Ovary (tissue), 9 donors: ENCODE results near the gene CD34. TPM values are rescaled to one million over a fixed set of nuclear protein-coding genes. Genes with fewer than 3 reads are reported as not detected.

Experiments used
- DNase-seq, 5 donors: peaks; one replicate each; pipeline ENCODE4 v3.0.0-alpha.2; 2019 to 2020
- H3K27ac ChIP-seq, 2 donors: fragments of 200-600 bp; one replicate each; pipeline versions ENCODE4 v1.5.1 to v1.8.0; 2019 to 2022
- H3K27me3 ChIP-seq: fragments of 200-600 bp; one replicate; pipeline ENCODE4 v1.8.0; 2022
- H3K36me3 ChIP-seq: fragments of 200-600 bp; sonication (generic); one replicate; pipeline ENCODE4 v1.5.1; 2019
- H3K4me1 ChIP-seq: one replicate; pipeline ENCODE4 v1.8.1; 2013; ENCODE audit warnings: mild to moderate bottlenecking, moderate library complexity; ENCODE audit not compliant: insufficient read depth
- H3K4me3 ChIP-seq: fragments of 200-600 bp; sonication (generic); one replicate; pipeline ENCODE4 v1.5.1; 2017
- H3K9me3 ChIP-seq, 2 donors: fragments of 200-600 bp in 1 of 2; sonication (generic) in 1 of 2; one replicate each; pipeline versions ENCODE4 v1.5.1 to v1.8.1; 2013 to 2019; ENCODE audit warnings: mild to moderate bottlenecking in 1 of 2, moderate library complexity in 1 of 2
- CTCF ChIP-seq, 3 donors: fragments of 450-650 bp in 2 of 3; fragments of 200-600 bp in 1 of 3; IDR thresholded peaks; one replicate each; pipeline versions ENCODE4 v1.5.1 to v1.8.0; 2016 to 2022; ENCODE audit warnings: antibody characterized with exemption in 3 of 3, mild to moderate bottlenecking in 1 of 3
- EP300 ChIP-seq: sonication (generic); formaldehyde crosslinking; IDR thresholded peaks from one replicate; pipeline ENCODE4 v1.6.1; 2017; ENCODE audit warnings: antibody characterized with exemption
- POLR2A ChIP-seq: fragments of 450-650 bp; IDR thresholded peaks from one replicate; pipeline ENCODE4 v1.6.1; 2017; ENCODE audit warnings: antibody characterized with exemption, mild to moderate bottlenecking, moderate library complexity
- WGBS, 3 donors: extraction: QIAGEN DNeasy Blood & Tissue Kit in 1 of 3; methylation state at CpG; one replicate each; pipeline versions ENCODE4 v1.1.5 to v1.1.7; 2013 to 2017; 5-methylcytosine and 5-hydroxymethylcytosine counted together
- intact Hi-C, 4 donors: fragments of 100-400 bp; cut with DNase I; formaldehyde crosslinking; loops; one replicate each; pipeline versions ENCODE4 v1.11.0 to v1.15.1; 2022 to 2023
- polyA plus RNA-seq, 2 donors: library from polyadenylated mRNA; stranded (reverse); fragments of 200-250 nt in 1 of 2; fragments of 350-450 nt in 1 of 2; fragmentation: Illumina TruSeq in 1 of 2; extraction: RNeasy Lipid Tissue Mini Kit (QIAGEN cat#74804) in 1 of 2; gene quantifications; one replicate each; pipeline ENCODE4 v1.2.3, GENCODE V29; 2013 to 2014
- total RNA-seq, 7 donors: library from RNA; depleted of rRNA in 2 of 7; stranded (reverse); fragments of >200 nt in 2 of 7; fragmentation: NEBNext Ultra II Directional in 3 of 7; extraction: Animal tissue kit (Norgen Biotek cat#: 25700) in 3 of 7; gene quantifications; one replicate each; pipeline versions ENCODE4 v1.1.0 to v1.2.4, GENCODE V29; 2016 to 2023
- donor health status: DM: no; HTN: no; CAD: no; lungs with moderate emphysema.
- donor health status: DM: no; HTN: no; CAD: no.
- donor health status: Bipolar disorder and iron deficiency.
- donor health status: DM: yes; HTN: yes; CAD: no.
- donor health status: DM: no; HTN: no; CAD: no.
- donor health status: DM: yes; HTN: yes; CAD: no.

CD34 gene
- total and polyA plus RNA-seq, 9 donors, result 12.6 to 146 (median 25.9) TPM

DNA sequence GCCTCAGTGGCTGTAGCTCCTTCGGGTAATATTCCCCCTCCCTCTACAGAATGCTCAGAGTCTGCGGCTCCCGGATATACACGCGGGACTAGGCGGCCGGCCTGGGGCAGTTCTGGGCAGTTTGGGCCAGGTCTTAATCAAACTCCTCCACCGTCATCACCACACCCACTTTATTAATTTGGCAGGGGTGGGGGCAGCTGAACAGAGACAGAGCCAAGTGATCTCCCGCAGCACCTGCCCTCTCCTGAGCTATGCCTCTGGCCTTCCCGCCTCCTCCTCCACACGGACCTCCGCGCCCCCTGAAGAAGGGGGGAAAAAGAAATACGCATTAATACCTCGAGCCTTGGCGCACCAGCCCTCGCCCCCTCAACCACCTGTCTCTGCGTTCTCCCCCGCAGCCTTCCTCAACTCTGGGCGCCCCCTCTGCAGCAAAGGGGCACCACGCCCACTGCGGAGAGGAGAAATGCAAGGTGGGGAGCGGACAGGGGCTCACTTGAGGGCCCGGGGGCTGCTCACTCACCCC is 42.6 kb downstream of the CD34 start:
- 0 to 2% (median 1%) methylated on average over 13 to 24 of the region's 24 CpGs for WGBS, 3 donors
- Histone ChIP-seq H3K4me3 (peak overlapping the region; percentile 89), H3K27me3 (no peaks in the 10 kb centered on the region), H3K9me3 (no peaks in the 10 kb centered on the region), H3K27ac (peak overlapping the region; percentile 95 to 99), H3K36me3 (no peaks in the 10 kb centered on the region), H3K4me1 (peaks cover 17% of the 10 kb centered on the region)
- TF ChIP-seq POLR2A (peak; percentile 33), EP300 (no peak)
- DNase-seq, result peak; percentile 69 to 75 (median 71)
- intact Hi-C loops, result loop anchor here in 3 of 4 donors (2.0 to 5.0 kb wide), 3 partner anchors 36 to 46 kb away; no protein-coding TSS in a partner anchor

DNA sequence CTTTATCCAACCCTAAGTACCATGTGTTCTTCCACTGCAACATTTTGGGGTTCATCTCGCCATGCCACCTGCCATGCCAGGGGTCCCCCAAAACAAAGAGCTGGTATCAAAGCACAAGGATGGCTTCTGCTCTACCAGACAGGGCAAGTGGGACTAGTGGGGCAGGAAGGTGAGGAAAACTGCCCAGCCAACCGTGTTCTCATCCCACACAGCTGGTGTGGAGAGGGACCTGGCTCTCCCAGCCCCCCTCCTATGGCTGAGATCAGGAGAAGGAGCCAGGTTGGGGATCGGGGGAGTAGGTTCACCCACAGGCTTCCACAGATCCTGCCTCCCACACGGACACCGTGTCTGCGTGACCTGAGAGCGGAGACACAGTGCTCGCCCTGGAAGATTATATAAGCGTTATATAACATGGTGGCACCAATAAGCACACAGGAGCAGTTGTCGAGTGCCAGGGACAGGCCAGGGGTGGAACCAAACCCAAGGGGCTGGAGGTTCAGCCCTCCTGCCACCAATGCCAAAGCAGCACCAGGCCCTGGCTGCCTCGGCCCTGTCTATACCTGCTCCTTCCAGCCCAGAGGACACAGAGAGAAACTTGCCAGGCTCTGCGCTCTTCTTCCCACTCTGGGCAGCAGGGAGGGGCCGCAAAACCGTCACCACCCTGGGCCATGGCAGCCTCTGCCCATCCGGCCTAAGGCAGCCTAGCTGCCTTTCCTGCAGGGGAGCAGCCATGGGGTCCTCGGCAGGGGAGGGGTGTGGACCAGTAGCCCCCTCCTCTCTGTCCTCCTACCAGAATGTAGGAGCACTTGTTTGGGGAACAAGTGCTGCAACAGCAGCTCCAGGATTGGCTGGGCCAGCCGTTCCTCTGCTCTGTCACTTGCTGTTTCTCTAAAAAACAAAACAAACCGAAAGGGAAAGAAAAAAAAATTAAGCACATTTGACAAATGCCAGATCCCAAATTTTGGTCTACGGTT is 43.5 kb downstream of the CD34 start:
- no peak for TF ChIP-seq CTCF (IDR thresholded peaks at IDR 0.05)
- no peak for TF ChIP-seq EP300
- no peak for TF ChIP-seq POLR2A
- 50 to 57% (median 53%) methylated on average over 19 of the region's 19 CpGs for WGBS, 3 donors
- H3K9me3 ChIP-seq, result no peaks in the 10 kb centered on the region
- no peaks in the 10 kb centered on the region for H3K36me3 ChIP-seq
- peaks cover 17% of the 10 kb centered on the region for H3K4me1 ChIP-seq
- intact Hi-C loops, result loop anchor here (2.0 to 5.0 kb wide), 3 partner anchors 35 to 45 kb away; no protein-coding TSS in a partner anchor
- DNase-seq, result peak in 4 of 5 donors; percentile 30 to 54 (median 46)
- H3K4me3 ChIP-seq, result peak overlapping the region; percentile 89
- no peaks in the 10 kb centered on the region for H3K27me3 ChIP-seq
- H3K27ac ChIP-seq, result peak overlapping the region; percentile 95 to 99

DNA sequence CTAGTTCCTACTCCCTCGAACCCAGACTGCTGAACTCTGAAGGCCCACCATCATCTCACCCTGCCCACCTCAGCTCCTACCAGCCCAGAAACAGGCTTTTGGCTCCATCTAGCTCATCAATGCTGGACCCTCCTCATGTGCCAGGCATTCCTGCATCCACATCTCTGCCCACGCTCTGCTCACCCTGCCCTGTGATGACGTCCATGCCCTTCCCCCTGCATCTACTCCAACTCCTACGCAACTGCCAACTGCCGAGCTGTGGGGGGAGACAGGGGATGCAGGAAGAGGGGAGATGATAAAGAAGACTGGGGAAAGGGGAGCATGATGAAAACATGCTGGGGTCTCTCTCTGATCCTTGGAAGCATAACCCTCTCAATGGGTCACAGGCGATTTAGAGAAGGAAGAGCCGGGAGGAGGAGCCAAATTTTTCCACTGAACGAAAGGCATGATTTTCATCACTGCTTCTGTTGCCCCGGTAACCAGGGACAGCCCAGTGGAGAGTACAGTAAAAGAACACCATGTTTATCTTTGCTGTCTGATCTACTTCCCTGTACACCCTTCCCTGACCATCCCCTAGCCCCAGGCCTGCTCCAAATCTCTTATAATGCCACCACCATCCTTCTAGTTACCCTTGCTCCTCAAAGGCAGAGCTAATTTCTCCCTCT is 44.3 kb downstream of the CD34 start:
- no peaks in the 10 kb centered on the region for H3K27me3 ChIP-seq
- DNase-seq, result peak; percentile 51 to 74 (median 56)

GRCh38 chr1:207863893-207864535 is 46.9 kb downstream of the CD34 start:
- peak in 1 of 5 donors; percentile 12 for DNase-seq
- peaks cover 15% of the 10 kb centered on the region for H3K4me1 ChIP-seq
- H3K36me3 ChIP-seq, result no peaks in the 10 kb centered on the region
- 75 to 81% (median 79%) methylated on average over 8 of the region's 8 CpGs for WGBS, 3 donors
- intact Hi-C loops, result no loop called here
- H3K4me3 ChIP-seq, result no peak overlapping the region
- H3K9me3 ChIP-seq, result no peaks in the 10 kb centered on the region
- TF ChIP-seq EP300, result no peak
- TF ChIP-seq POLR2A, result no peak
- TF ChIP-seq CTCF (IDR thresholded peaks at IDR 0.05), result no peak
- no peaks in the 10 kb centered on the region for H3K27me3 ChIP-seq
- no peak overlapping the region for H3K27ac ChIP-seq

More for the DNA sequence above, 44.3 kb downstream of the CD34 start:
- H3K36me3 ChIP-seq, result no peaks in the 10 kb centered on the region
- intact Hi-C loops, result loop anchor here in 2 of 4 donors (2.0 to 5.0 kb wide), 2 partner anchors 34 to 38 kb away; no protein-coding TSS in a partner anchor
- peaks cover 17% of the 10 kb centered on the region for H3K4me1 ChIP-seq
- peak overlapping the region; percentile 89 for H3K4me3 ChIP-seq
- H3K27ac ChIP-seq, result peak overlapping the region; percentile 95 to 99
- H3K9me3 ChIP-seq, result no peaks in the 10 kb centered on the region
- 23 to 27% (median 25%) methylated on average over 9 of the region's 9 CpGs for WGBS, 3 donors
- no peak for TF ChIP-seq POLR2A
- no peak for TF ChIP-seq EP300
- no peak for TF ChIP-seq CTCF (IDR thresholded peaks at IDR 0.05)
